Fibroblast of skin of right biceps (primary cell): ENCODE results near the gene IL20RB.

ENCODE experiments used
- DNase-seq: peaks from one replicate; pipeline ENCODE4 v3.0.0-alpha.2; 2013

IL20RB gene, protein sequence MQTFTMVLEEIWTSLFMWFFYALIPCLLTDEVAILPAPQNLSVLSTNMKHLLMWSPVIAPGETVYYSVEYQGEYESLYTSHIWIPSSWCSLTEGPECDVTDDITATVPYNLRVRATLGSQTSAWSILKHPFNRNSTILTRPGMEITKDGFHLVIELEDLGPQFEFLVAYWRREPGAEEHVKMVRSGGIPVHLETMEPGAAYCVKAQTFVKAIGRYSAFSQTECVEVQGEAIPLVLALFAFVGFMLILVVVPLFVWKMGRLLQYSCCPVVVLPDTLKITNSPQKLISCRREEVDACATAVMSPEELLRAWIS

DNA sequence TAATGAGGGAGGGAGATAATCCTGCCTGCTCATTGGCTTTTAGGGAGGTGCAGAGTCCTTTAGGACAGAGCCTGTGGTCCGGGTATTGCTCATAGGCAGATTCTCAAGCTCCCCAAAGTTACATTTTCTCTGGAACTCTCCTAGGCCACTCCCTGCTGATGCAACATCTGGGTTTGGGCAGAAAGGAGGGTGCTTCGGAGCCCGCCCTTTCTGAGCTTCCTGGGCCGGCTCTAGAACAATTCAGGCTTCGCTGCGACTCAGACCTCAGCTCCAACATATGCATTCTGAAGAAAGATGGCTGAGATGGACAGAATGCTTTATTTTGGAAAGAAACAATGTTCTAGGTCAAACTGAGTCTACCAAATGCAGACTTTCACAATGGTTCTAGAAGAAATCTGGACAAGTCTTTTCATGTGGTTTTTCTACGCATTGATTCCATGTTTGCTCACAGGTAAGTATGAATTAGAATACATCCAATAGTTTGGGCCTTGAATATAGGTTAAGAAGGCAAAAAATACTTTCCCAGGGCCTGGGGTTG lies at the start of gene IL20RB:
Gene IL20RB (plus strand): TSS at position 233 of the 538 bp plus-strand sequence. CDS start 131 bp downstream, at position 364.
- DNase-seq: peak; percentile 66

DNA sequence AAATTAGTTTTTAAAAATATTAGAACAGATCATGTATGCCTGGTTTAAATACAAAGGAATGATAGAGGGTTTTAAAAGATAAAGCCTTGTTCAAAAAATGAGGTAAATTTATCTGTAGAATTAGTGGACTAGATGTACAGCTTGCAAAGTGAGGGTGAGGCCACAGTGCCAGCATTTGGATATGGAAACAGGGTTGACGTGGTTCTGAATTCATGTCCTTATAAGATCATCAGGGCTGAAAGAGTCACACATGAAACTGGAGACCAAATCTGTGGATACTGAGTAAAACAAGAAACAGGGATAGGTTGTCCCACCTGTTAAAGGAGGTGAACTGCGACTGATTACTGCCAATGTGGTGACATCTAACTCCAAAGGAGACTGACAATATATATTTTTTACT lies 49.5 kb upstream of the IL20RB start:
- no peak for DNase-seq

DNA sequence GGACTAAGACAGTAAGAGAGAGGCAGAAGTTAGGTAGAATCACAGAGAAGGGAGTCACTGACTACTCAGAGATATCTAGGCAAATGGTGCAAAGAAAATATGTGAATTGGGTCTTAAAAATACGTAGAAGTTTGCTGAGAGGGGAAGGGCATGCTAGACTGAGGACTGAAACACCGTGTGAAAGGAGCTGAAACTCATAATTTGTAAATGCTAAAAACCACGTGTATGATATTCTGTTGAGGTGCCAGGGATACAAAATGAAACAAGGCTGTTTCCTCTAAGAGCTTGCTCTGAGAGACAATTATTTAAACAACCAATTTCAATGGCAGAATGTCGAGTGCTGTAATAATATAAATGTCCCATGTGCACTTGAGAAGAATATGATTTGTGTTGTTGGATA lies 48.6 kb upstream of the IL20RB start:
- DNase-seq: no peak

DNA sequence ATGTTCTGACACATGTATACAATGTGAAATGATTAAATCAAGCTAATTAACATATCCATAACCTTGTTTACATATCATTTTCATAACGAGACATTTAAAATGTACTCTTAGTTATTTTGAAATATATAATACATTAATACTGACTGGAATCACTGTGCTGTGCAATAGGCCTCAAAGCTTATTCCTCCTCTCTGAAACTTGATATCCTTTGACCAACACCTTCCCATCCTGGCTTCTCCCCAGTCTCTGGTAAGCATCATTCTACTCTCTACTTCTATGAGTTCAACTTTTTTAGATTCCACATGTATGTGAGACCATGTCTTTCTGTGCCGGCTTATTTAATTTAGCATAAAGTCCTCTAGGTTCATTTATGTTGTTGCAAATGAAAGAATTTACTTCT lies 47.1 kb upstream of the IL20RB start:
- DNase-seq: no peak

DNA sequence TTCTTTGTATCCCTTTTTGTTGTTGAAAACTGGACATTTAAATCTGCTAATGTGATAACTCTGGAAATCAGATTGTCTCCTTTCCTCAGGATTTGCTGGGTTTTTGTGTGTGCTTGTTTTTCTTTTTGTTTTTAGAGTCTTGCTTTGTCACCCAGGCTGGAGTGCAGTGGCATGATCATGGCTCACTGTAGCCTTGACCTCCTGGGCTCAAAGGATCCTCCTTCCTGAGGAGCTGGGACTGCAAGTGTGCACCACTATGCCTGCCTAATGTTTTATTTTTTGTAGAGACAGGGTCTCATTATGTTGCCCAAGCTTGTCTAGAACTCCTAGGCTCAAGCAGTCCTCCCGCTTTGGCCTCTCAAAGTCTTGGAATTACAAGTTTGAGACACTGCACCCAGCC lies 44.6 kb upstream of the IL20RB start:
- DNase-seq: no peak

DNA sequence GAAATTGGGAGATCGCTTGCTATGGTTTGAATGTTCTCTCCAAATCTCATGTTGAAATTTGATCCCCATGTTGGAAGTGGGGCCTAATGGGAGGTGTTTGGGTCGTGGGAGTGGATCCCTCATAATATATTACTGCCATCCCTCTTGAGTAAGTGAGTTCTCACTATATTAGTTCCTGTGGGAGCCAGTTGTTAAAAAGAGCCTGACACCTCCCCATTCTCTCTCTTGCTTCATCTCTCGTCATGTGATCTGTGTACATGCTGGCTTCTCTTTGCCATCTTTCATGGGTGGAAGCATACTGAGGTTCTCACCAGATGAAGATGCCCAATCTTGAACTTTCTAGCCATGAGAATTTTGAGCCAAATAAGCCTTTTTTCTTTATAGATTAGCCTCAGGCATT lies 43.0 kb upstream of the IL20RB start:
- no peak for DNase-seq

DNA sequence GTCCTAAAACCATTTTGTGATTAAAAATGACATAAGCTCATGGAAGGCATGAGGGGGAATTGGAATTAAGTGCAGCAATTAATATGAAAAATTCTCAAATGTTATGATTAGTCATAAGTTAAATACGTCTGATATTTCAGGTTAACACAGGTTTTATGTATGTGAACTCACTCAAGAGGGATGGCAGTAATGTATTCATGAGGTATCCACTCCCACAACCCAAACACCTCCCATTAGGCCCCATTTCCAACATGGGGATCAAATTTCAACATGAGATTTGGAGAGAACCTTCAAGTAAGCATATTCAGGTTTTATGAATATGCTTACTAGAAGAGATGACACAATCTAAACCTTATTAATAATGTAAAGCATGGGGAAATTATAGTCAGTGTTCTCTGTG lies 41.6 kb upstream of the IL20RB start:
- DNase-seq: no peak

DNA sequence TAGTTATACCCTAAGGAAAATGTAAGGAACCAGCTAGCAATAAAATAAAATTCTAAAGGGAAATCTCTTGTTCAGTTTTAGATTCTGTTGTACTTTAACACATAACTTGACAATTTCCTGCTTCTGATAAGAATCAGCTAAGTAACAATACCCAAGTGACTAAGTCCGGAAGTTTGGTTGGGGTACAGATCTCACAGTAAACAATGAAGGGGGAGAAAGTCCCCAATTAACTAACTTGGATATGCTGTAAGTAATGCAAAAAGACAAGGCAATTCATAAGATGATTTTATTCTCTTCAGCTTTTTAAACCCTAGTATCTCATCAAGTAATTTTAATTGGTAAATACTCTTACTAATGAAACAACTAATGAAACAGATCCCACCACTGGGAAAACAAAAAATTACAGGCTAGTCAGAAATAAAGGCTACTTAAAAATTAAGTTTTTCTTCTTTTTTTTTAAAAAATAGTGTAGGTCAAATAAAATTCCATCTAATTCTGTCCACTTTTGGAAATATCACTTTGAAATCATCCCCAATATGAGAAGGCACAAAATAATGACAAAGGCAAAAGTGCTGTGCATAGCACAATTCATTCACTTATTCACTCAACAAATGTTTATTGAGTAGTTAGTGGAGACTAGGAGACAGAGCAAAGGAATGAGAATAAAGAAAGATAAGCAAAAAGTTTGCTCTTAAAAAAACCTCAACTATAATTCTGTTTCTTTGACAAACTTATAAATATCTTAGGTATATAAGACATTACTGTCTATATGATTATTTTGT lies 37.8 kb upstream of the IL20RB start:
- DNase-seq: no peak

DNA sequence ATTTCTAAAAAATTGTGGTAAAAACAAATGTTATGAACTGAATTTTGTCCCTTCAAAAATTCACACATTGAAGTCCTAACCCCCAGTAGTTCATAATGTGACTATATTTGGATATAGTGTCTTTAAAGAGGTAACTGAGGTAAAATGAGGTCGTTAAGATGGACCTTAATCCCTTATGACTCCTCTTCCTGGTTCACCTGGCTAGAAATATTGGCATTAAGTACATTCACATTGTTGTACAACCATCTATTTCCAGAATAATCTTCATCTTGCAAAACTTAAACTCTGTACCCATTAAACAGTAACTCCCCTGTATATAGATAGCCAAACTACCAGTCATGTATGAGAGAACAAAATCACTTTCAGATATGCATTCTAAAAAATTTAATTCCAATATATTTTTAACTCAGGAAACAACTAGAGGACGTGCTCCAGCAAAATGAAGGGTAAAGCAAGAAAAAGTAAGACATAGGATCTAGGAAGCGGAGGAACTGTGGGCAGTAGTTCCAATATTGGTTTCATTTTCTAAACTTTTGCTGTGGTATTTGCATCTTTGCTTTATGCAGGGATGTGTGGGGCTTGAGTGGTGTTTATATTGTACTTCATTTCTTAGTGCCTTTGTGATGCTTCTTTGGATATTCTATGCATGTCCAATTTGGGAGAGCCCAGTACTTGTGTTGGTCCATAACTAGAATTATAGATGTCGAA lies 36.7 kb upstream of the IL20RB start:
- DNase-seq: no peak

DNA sequence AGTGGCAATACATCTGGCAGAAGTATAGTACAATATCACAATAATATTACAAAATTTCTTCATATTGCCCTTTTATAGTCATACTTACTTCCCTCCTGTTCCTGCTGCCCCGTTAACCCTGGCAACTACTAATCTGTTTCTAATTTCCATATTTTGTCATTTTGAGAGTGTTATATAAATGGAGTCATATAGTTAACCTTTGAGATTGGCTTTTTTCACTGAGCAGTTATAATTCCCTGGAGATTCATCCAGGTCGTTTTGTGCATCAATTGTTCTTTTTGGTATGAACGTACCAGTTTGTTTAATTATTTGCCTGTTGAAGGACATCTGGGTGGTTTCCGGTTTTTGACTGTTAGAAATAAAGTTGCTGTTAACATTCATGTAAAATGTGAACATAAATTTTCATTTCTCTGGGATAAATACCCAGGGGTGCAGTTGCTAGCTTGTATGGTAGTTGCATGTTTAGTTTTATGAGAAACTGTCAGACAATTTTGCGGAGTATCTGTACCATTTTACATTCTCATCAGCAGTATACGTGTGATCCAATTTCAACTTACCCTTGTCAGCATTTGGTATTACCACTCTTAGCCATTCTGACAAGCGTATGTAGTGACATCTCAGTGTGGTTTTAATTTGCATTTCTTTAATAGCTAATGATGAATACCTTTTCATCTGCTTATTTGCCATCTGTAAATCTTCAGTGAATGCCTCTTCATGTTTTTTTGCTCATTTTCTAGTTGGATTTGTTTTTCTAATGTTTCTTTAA lies 32.2 kb upstream of the IL20RB start:
- DNase-seq: no peak

DNA sequence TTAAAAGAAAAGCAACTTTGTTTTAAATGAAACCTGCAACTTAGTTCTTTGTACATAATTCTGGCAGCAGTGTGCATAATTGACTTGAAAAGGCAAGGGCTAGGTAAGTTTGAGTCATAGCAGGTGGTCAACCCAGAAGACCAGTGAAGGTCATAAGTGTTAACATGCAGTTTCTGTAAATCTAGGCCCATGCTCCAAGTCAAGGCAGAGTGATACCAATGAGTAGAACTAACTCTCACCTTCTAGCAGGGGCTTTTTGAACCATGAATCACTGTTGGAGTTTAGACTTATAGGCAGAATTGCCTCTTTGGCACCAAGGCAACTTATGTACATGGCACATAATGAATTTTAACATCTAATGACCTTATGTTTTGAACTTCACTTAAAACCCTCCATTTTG lies 29.5 kb upstream of the IL20RB start:
- no peak for DNase-seq

DNA sequence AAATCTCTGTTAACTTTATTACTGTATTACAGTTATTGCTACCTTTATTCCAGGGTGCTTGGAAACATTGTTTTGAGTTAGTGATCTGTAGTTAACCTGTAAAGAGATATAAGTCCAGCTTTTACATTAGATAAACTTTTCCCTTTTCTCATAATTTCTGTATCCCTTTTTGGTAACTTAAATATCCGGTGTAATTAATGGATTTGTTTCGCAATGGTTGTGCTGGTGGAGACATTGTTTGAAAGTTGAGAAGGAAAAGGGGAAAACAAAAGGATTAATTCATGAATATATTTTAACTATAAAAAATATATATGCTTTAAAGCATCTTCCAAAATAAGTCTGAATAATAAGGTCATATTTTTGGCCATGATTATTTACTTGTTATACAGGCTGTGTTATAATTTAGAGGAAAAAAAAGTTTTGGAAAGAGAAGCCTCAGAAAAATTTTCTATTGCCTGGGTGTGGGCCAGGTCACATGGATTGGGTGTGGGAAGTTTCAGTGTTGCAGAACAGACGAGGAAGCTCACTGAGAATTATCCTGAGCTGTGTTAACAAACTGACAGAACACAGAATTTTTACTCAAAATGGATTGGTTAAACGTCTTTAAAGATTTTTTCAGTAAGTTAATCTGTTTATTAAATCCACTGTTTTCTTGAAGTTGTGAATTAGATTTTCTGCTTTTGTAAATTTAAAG lies 27.7 kb upstream of the IL20RB start:
- DNase-seq: no peak

DNA sequence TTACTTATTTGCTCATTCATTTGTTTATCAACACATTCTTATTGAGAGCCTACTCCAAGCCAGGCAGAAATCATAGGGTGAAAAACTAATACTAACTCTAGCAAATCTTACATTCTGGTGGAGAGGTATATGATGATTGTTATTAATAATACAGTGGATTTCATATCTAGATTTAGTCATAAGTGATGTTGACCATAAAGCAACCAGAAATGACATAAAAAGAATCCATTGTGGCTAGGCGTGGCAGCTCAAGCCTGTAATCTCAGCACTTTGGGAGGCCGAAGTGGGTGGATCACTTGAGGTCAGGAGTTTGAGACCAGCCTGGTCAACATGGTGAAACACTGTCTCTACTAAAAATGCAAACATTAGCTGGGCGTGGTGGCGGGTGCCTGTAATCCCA lies 26.2 kb upstream of the IL20RB start:
- no peak for DNase-seq

DNA sequence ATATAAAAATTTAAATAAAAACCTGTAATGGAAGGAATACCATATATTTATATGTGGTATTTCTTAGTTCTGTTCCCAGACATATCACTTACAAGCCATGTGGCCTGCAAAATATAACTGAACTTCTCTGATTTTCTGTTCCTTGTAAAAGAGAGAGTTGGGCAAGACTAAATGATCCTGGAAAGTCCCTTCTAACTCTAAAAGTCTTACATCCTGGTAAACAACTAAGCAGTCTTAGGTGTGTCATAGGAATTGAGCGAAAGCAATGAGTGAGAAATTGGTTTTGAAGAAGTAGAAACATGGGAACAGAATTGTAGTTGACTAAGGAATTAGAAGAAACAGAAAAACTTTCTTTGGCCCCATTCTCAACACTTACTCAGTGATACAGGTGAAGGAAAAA lies 25.3 kb upstream of the IL20RB start:
- no peak for DNase-seq

DNA sequence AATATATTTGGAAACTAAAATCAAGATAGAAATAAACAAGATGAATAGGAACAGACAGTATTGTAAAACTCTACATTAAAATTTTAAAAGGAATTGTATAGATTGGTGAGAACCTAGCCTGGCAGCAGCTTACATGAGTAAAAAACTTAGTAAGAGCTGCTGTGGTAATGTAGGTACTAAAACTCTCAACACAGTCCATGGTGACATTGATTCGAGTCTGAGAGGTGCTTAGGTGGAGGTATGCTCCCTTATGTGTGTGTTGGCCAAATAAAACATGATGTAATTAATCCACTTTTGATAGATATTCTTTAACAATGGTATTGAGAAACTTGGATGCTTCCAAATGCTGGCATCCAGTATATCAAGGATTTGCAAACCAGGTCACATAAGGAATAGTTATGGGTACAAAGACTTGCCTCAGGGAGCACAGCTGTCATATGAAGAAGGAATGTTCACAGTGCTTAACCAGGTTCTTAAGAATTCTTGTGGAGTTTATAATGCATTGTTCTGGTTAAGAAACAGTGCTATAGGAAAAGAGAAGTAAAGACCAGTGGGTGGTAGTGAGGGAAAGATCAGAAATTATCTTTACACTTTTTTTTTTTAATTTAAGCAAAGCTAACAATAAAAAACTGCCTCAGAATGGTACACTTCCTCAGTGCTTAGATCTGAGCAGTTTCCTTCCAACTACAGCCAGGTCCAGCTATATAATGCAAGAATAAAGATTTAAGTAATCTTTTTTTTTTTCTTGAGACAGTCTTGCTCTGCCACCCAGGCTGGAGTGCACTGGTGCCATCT lies 24.6 kb upstream of the IL20RB start:
- DNase-seq: no peak

DNA sequence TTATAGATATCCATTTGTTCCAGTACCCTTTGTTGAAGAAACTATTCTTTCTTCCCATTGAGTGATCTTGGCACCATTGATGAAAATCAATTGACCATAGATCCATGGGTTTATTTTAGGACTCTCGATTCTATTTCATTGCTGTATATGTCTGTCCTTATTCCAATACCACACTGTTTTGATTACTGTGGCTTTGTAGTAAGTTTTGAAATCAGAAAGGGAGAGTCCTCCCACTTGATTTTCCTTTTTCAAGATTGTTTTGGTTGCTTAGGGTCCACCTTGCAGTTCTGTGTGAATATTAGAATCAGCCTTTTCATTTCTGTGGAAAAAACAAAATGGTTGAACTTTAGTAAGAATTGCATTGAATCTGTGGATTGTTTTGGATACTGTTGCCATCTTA lies 20.6 kb upstream of the IL20RB start:
- DNase-seq: no peak

DNA sequence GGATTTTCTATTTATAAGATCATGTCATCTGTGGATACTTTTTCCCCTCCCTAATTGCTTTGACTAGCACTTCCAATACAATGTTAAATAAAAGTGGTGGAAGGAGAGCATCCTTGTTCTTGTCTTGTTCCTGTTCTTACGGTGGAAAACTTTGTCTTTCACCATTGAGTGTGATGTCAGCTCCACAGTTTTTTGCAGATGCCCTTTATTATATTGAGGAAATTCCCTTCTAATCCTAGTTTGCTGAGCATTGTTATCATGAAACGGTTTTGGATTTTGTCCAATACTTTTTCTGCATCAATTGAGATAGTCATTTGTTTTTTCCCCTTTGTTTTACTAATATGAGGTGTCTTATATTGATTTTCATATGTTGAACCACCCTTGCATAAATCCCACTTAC lies 19.9 kb upstream of the IL20RB start:
- no peak for DNase-seq

DNA sequence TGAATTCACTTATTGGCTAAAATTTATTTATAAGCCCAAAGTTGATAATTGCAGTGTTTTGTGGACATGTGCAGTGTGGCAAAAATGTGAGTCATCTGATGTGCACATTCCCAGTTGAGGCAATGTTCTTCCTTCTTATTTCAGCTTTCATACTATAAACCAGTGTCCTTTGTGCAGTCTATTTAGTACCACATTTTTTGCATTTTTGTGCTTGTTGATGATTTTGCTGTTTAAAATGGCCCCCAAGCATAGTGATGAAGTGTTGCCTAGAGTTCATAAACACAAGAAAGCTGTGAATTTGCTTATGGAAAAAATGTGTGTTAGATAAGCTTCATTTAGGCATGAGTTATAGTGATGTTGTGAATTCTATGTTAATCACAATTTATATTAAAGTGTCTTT lies 19.4 kb upstream of the IL20RB start:
- DNase-seq: peak; percentile 70

DNA sequence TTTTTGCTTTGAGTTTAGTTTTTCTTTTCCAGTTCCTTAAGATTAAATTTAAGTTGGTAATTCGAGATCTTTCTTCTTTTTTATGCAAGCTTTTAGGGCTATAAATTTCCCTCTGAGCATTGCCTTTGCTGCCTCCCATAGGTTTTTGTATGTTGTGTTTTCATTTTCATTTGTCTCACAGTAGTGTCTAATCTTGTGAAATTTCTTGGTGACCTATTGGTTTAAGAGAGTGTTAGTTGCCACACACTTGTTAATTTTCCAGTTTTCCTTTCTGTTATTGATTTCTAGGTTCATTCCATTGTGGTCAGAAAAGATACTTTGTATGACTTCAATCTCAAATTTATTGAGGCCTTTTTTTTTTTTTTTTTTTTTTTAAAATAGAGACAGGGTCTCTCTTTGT lies 18.3 kb upstream of the IL20RB start:
- no peak for DNase-seq

DNA sequence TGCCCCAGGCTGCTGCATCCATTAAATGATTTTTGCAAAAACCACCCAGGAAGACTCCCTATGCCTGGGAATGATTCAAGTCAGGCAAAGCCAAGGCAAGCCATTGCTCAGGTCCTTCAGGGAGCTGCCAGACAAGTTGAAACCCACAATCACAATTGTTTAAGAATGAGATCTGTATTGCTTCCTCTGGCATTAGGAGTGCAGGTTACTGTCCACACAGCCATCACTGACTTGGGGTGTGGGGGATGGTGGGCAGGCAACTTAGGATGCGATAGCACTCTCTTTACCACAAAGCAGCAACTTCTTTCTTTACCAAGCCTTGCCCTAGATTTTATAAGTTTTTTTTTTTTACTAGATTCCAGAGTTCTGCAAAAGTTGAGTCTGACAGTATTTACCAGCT lies 15.0 kb upstream of the IL20RB start:
- DNase-seq: no peak

DNA sequence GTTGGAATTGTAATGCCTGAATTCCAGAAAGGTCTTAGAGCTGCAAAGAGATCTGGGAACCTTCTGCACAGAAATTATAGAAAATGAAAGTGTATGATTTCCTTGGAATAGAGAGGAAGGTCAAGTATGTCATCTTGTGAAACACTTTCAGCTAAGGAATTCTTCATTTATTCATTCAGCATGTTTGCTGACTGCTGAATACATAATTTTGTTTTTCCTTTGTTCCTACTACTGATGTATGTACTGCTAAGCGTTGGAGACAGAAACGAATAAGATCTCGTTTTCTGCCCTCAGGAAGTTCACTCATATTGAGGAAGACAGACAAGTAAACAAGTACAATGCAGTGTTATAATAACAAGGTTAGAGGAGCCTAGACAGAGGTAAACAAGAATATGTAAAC lies 14.3 kb upstream of the IL20RB start:
- DNase-seq: no peak
